ENCODE data around the gene GFY. TPM values are rescaled to one million over a fixed set of nuclear protein-coding genes. Genes with fewer than 3 reads are reported as not detected.
A peak's percentile ranks its signal among the peaks of the same experiment; 100 is the strongest.

Gene GFY
- total RNA-seq, 1 donor from 2014 or later = not detected

GRCh38 chr19:49445997-49446396, 20.8 kb downstream of the GFY start:
- no peak for DNase-seq (ENCODE audit: low read depth)
- no peak for TF ChIP-seq CTCF (conservative IDR thresholded peaks at IDR 0.05; ENCODE audit: low read depth, low read length)
- no peak overlapping the region for H3K4me3 ChIP-seq (ENCODE audit: low read depth, low read length)

- no peak overlapping the region for H3K4me3 ChIP-seq (ENCODE audit: low read depth, low read length)
- TF ChIP-seq CTCF (conservative IDR thresholded peaks at IDR 0.05; ENCODE audit: low read depth, low read length) = no peak
- DNase-seq (ENCODE audit: low read depth) = no peak
These were observed 22.6 kb downstream of the GFY start for GRCh38 chr19:49447485-49448431.

GRCh38 chr19:49448432-49448786, 23.2 kb downstream of the GFY start:
- H3K4me3 ChIP-seq (ENCODE audit: low read depth, low read length) = no peak overlapping the region
- no peak for TF ChIP-seq CTCF (conservative IDR thresholded peaks at IDR 0.05; ENCODE audit: low read depth, low read length)
- no peak for DNase-seq (ENCODE audit: low read depth)

- DNase-seq (ENCODE audit: low read depth) = no peak
- peak overlapping the region; percentile 61 for H3K4me3 ChIP-seq (ENCODE audit: low read depth, low read length)
- TF ChIP-seq CTCF (conservative IDR thresholded peaks at IDR 0.05; ENCODE audit: low read depth, low read length) = no peak
These were observed 25.2 kb downstream of the GFY start for GRCh38 chr19:49450405-49450804.

- peak; percentile 22 for TF ChIP-seq CTCF (conservative IDR thresholded peaks at IDR 0.05; ENCODE audit: low read depth, low read length)
- DNase-seq (ENCODE audit: low read depth) = peak; percentile 97
- peak within 1 kb of the TSS; percentile 98 for H3K4me3 ChIP-seq (ENCODE audit: low read depth, low read length)
These were observed 26.4 kb downstream of the GFY start, which contains the start of gene PIH1D1 for GRCh38 chr19:49451430-49452181. PIH1D1 (minus strand) TSS chr19:49451814; CDS start chr19:49451574, 240 bp downstream.

GRCh38 chr19:49453013-49453756, 28.0 kb downstream of the GFY start, which contains the start of gene ALDH16A1:
ALDH16A1 (plus strand) TSS chr19:49453225; CDS start chr19:49453332, 107 bp downstream.
- peak within 1 kb of the TSS; percentile 98 for H3K4me3 ChIP-seq (ENCODE audit: low read depth, low read length)
- peak; percentile 62 for DNase-seq (ENCODE audit: low read depth)
- TF ChIP-seq CTCF (conservative IDR thresholded peaks at IDR 0.05; ENCODE audit: low read depth, low read length) = no peak
